GM12878 (cell line): ENCODE measurements around the gene KCTD2. TPM values are rescaled to one million over a fixed set of nuclear protein-coding genes. Genes with fewer than 3 reads are reported as not detected.

Experiments
- ATAC-seq: fragments of 200-7000 bp; cut with Tn5 transposase; 3 replicates; pipeline ENCODE4 v1.9.1; 2020; ENCODE audit warnings: mild to moderate bottlenecking, moderate library complexity
- BruUV-seq: library from RNA; stranded (reverse); fragments of 400-500 nt; replicated peaks from 2 replicates; lab custom pipeline; 2021; lab: Mats Ljungman, UMichigan
- CTCF ChIA-PET: fragments of 300-600 bp; sonication (Branson Sonifier 250); formaldehyde crosslinking; extraction: SDS; loops from one replicate; lab custom pipeline; 2021; ENCODE audit warnings: inconsistent platforms; lab: Yijun Ruan, JAX
- POLR2A ChIA-PET: fragments of 350-600 bp; formaldehyde crosslinking; extraction: SDS; loops from one replicate; lab custom pipeline; 2021; ENCODE audit warnings: inconsistent platforms; lab: Charles Lee
- RAD21 ChIA-PET: fragments of 300-600 bp; sonication (Branson Sonifier 250); formaldehyde crosslinking; loops from one replicate; lab custom pipeline; 2023; ENCODE audit warnings: antibody characterized with exemption; ENCODE audit not compliant: unreplicated experiment; lab: Charles Lee
- SMC1A ChIA-PET: fragments of 300-600 bp; sonication (Branson Sonifier 250); formaldehyde crosslinking; loops from one replicate; lab custom pipeline; 2023; ENCODE audit not compliant: unreplicated experiment, uncharacterized antibody; lab: Charles Lee
- DNase-seq: peaks from one replicate; pipeline ENCODE4 v3.0.0-alpha.2; 2011; ENCODE audit warnings: low read depth, low spot score
- FAIRE-seq: peaks from 3 replicates; lab custom pipeline; 2011; peaks lifted over from hg19 to GRCh38; lab: Jason Lieb, UNC
- H2AFZ ChIP-seq: 2 replicates; pipeline ENCODE4 v1.6.0; 2011; ENCODE audit warnings: low read depth, low read length, control low read depth; ENCODE audit not compliant: control insufficient read depth
- H3K27ac ChIP-seq: 2 replicates; pipeline ENCODE4 v1.5.1; 2011; ENCODE audit warnings: control low read depth; ENCODE audit not compliant: control insufficient read depth, insufficient read depth
- H3K27me3 ChIP-seq, 2 experiments: replicated peaks in 1 of 2; 2 replicates each; pipeline versions ENCODE4 v1.6.0 to v1.6.1; 2011; ENCODE audit warnings: low read length in 1 of 2; ENCODE audit not compliant: control insufficient read depth in 2 of 2, insufficient read depth in 2 of 2
- H3K36me3 ChIP-seq, 2 experiments: 2 replicates each; pipeline ENCODE4 v1.5.1; 2011; ENCODE audit warnings: low read length in 1 of 2; ENCODE audit not compliant: control insufficient read depth in 2 of 2, insufficient read depth in 2 of 2
- H3K4me1 ChIP-seq: 2 replicates; pipeline ENCODE4 v1.6.1; 2011; ENCODE audit warnings: mild to moderate bottlenecking, low read length, moderate library complexity, mixed read lengths; ENCODE audit not compliant: control insufficient read depth, insufficient read depth
- H3K4me2 ChIP-seq: 2 replicates; pipeline ENCODE4 v1.6.0; 2011; ENCODE audit warnings: control low read depth; ENCODE audit not compliant: control insufficient read depth, insufficient read depth
- H3K4me3 ChIP-seq: fragments of 200-600 bp; sonication (generic); 2 replicates; pipeline ENCODE4 v1.5.1; 2016
- H3K79me2 ChIP-seq: 2 replicates; pipeline ENCODE4 v1.6.0; 2011; ENCODE audit warnings: low read length; ENCODE audit not compliant: control insufficient read depth, insufficient read depth
- H3K9ac ChIP-seq: 2 replicates; pipeline ENCODE4 v1.8.0; 2011; ENCODE audit warnings: low read length, control low read depth, mixed read lengths; ENCODE audit not compliant: control insufficient read depth, insufficient read depth
- H3K9me3 ChIP-seq: replicated peaks from 3 replicates; pipeline ENCODE4 v1.5.1; 2011; ENCODE audit warnings: mild to moderate bottlenecking, low read length; ENCODE audit not compliant: control insufficient read depth, insufficient read depth
- H4K20me1 ChIP-seq: 2 replicates; pipeline ENCODE4 v1.6.0; 2011; ENCODE audit not compliant: control insufficient read depth, insufficient read depth
- DPF2 ChIP-seq: fragments of 450-650 bp; IDR thresholded peaks from 2 replicates; pipeline ENCODE4 v1.6.1; 2017; ENCODE audit warnings: mild to moderate bottlenecking
- MTA3 ChIP-seq: IDR thresholded peaks from 2 replicates; pipeline ENCODE4 v1.6.1; 2012; ENCODE audit warnings: low read length, inconsistent platforms, borderline replicate concordance
- RCOR1 ChIP-seq: conservative IDR thresholded peaks from 2 replicates; pipeline ENCODE4 v1.6.1; 2012; ENCODE audit warnings: low read depth, low read length, improper control_type of control experiment
- RUNX3 ChIP-seq: IDR thresholded peaks from 2 replicates; pipeline ENCODE4 v1.6.1; 2012; ENCODE audit warnings: low read length, inconsistent platforms
- SMARCA5 ChIP-seq: fragments of 450-650 bp; IDR thresholded peaks from 2 replicates; pipeline ENCODE4 v1.6.1; 2017; ENCODE audit warnings: mild to moderate bottlenecking
- WGBS: methylation state at CpG from one replicate; pipeline ENCODE4 v1.1.6; 2016; ENCODE audit warnings: low lambda C conversion rate; ENCODE audit not compliant: insufficient replicate concordance, insufficient coverage; ENCODE audit errors: missing lambda C conversion rate; 5-methylcytosine and 5-hydroxymethylcytosine counted together
- in situ Hi-C: fragments of 300-500 bp; cut with MboI; formaldehyde crosslinking; loops from 9 replicates; pipeline ENCODE4 v1.14.3; 2018; ENCODE audit warnings: mixed read lengths
- intact Hi-C: fragments of 100-400 bp; cut with micrococcal nuclease; formaldehyde crosslinking; loops from one replicate; pipeline ENCODE4 v1.14.2; 2022; ENCODE audit not compliant: unreplicated experiment
- polyA plus RNA-seq, 11 experiments: library from polyadenylated mRNA; depleted of rRNA in 4 of 11; unstranded in 6 of 11; stranded (reverse) in 5 of 11; fragments of >200 nt; fragmentation: Nextera tagmentation in 4 of 11; fragmentation: Illumina TruSeq in 1 of 11; extraction: Ambion mirVana in 4 of 11; extraction: Trizol in 1 of 11; gene quantifications; 1 replicate in 1 of 11; 2 replicates in 10 of 11; pipeline versions ENCODE4 v1.2.1 to v1.2.3, GENCODE V29; 2011 to 2016; ENCODE audit warnings: inconsistent platforms in 2 of 11, missing spikeins in 2 of 11, low read depth in 1 of 11
- total RNA-seq, 4 experiments: library from RNA; depleted of rRNA in 3 of 4; stranded (reverse); fragments of >200 nt in 3 of 4; fragmentation: Illumina TruSeq in 1 of 4; extraction: Trizol in 1 of 4; gene quantifications; 2 replicates each; pipeline versions ENCODE4 v1.2.1 to v1.2.3, GENCODE V29; 2013 to 2021
- TF ChIP-seq, protein P1 (sequence below): fragments of 450-650 bp; formaldehyde crosslinking; IDR thresholded peaks from 2 replicates; pipeline ENCODE4 v1.4.0; 2020; ENCODE audit warnings: mild to moderate bottlenecking, moderate library complexity
- TF ChIP-seq, protein P2 (sequence below): IDR thresholded peaks from 2 replicates; pipeline ENCODE4 v1.6.1; 2011; ENCODE audit warnings: mild to moderate bottlenecking, low read depth, low read length, moderate library complexity; ENCODE audit not compliant: insufficient replicate concordance
- TF ChIP-seq, protein P3 (sequence below): fragments of 450-650 bp; IDR thresholded peaks from 2 replicates; pipeline ENCODE4 v1.6.1; 2016; ENCODE audit warnings: mild to moderate bottlenecking
- TF ChIP-seq, protein P4 (sequence below): fragments of 450-650 bp; IDR thresholded peaks from 2 replicates; pipeline ENCODE4 v1.6.1; 2017; ENCODE audit warnings: mild to moderate bottlenecking, moderate library complexity

The KCTD2 gene
- total and polyA plus RNA-seq, 10 of the 15 experiments (the other 5 are each of a cell fraction or from before 2014, with no cell fraction given), result 1.5 to 27.5 (median 13.7) TPM

DNA sequence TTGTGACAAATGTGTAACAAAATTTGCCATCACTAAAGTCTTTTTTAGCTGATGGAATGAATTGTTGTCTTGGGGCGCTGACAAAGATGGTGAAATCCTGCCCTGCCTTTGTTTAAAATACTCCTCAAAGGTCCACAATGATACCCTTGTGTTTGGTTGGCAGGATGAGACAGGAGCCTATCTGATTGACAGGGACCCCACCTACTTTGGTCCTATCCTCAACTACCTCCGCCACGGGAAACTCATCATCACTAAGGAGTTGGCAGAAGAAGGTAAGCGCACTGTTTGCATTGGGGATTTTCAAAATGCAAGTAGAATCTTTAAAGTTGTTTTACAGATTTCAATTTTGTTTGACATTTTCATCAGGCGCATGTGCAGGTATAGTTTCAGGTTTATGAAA lies 2.0 kb downstream of the KCTD2 start:
- RAD21 ChIA-PET, result interaction anchor here (0.6 to 4.3 kb wide), 8 partner anchors 11 to 88 kb away, joined by 4 to 22 read pairs (median 5); no protein-coding TSS in a partner anchor
- Histone ChIP-seq H3K27me3 (no peaks in the 10 kb centered on the region), H3K4me1 (peaks cover 3% of the 10 kb centered on the region), H3K9me3 (no peaks in the 10 kb centered on the region), H4K20me1 (no peaks in the 10 kb centered on the region), H3K9ac (no peak overlapping the region), H3K36me3 (no peaks in the 10 kb centered on the region; a peak in 2 of 4 replicates)
- 60% methylated on average over 5 of the region's 5 CpGs for WGBS
- FAIRE-seq (no peak), ATAC-seq (no peak)
- intact Hi-C loops, result no loop called here
- in situ Hi-C loops, result no loop called here
- SMC1A ChIA-PET, result interaction anchor here (0.8 to 2.5 kb wide), 10 partner anchors 8 to 123 kb away, joined by 3 to 11 read pairs (median 5); partner anchors contain the start of gene MRPL58
- no TSS peak for BruUV-seq
- CTCF ChIA-PET, result interaction anchor here (0.8 to 2.7 kb wide), 12 partner anchors 9 to 125 kb away, joined by 3 to 16 read pairs (median 5); partner anchors contain the start of gene MRPL58
- POLR2A ChIA-PET, result interaction anchor here (0.5 to 1.4 kb wide), 10 partner anchors 10 to 201 kb away, joined by 3 to 6 read pairs (median 3); no protein-coding TSS in a partner anchor
- TF ChIP-seq DPF2 (no peak), RCOR1 (no peak), RUNX3 (no peak), MTA3 (no peak), SMARCA5 (no peak)
- TF ChIP-seq, protein P1, sequence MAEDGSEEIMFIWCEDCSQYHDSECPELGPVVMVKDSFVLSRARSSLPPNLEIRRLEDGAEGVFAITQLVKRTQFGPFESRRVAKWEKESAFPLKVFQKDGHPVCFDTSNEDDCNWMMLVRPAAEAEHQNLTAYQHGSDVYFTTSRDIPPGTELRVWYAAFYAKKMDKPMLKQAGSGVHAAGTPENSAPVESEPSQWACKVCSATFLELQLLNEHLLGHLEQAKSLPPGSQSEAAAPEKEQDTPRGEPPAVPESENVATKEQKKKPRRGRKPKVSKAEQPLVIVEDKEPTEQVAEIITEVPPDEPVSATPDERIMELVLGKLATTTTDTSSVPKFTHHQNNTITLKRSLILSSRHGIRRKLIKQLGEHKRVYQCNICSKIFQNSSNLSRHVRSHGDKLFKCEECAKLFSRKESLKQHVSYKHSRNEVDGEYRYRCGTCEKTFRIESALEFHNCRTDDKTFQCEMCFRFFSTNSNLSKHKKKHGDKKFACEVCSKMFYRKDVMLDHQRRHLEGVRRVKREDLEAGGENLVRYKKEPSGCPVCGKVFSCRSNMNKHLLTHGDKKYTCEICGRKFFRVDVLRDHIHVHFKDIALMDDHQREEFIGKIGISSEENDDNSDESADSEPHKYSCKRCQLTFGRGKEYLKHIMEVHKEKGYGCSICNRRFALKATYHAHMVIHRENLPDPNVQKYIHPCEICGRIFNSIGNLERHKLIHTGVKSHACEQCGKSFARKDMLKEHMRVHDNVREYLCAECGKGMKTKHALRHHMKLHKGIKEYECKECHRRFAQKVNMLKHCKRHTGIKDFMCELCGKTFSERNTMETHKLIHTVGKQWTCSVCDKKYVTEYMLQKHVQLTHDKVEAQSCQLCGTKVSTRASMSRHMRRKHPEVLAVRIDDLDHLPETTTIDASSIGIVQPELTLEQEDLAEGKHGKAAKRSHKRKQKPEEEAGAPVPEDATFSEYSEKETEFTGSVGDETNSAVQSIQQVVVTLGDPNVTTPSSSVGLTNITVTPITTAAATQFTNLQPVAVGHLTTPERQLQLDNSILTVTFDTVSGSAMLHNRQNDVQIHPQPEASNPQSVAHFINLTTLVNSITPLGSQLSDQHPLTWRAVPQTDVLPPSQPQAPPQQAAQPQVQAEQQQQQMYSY (CRISPR knock-in tag), result no peak
- TF ChIP-seq, protein P2, sequence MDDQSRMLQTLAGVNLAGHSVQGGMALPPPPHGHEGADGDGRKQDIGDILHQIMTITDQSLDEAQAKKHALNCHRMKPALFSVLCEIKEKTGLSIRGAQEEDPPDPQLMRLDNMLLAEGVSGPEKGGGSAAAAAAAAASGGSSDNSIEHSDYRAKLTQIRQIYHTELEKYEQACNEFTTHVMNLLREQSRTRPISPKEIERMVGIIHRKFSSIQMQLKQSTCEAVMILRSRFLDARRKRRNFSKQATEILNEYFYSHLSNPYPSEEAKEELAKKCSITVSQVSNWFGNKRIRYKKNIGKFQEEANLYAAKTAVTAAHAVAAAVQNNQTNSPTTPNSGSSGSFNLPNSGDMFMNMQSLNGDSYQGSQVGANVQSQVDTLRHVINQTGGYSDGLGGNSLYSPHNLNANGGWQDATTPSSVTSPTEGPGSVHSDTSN, result peak; percentile 16
- TF ChIP-seq, protein P3, sequence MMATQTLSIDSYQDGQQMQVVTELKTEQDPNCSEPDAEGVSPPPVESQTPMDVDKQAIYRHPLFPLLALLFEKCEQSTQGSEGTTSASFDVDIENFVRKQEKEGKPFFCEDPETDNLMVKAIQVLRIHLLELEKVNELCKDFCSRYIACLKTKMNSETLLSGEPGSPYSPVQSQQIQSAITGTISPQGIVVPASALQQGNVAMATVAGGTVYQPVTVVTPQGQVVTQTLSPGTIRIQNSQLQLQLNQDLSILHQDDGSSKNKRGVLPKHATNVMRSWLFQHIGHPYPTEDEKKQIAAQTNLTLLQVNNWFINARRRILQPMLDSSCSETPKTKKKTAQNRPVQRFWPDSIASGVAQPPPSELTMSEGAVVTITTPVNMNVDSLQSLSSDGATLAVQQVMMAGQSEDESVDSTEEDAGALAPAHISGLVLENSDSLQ, result peak; percentile 79
- TF ChIP-seq, protein P4, sequence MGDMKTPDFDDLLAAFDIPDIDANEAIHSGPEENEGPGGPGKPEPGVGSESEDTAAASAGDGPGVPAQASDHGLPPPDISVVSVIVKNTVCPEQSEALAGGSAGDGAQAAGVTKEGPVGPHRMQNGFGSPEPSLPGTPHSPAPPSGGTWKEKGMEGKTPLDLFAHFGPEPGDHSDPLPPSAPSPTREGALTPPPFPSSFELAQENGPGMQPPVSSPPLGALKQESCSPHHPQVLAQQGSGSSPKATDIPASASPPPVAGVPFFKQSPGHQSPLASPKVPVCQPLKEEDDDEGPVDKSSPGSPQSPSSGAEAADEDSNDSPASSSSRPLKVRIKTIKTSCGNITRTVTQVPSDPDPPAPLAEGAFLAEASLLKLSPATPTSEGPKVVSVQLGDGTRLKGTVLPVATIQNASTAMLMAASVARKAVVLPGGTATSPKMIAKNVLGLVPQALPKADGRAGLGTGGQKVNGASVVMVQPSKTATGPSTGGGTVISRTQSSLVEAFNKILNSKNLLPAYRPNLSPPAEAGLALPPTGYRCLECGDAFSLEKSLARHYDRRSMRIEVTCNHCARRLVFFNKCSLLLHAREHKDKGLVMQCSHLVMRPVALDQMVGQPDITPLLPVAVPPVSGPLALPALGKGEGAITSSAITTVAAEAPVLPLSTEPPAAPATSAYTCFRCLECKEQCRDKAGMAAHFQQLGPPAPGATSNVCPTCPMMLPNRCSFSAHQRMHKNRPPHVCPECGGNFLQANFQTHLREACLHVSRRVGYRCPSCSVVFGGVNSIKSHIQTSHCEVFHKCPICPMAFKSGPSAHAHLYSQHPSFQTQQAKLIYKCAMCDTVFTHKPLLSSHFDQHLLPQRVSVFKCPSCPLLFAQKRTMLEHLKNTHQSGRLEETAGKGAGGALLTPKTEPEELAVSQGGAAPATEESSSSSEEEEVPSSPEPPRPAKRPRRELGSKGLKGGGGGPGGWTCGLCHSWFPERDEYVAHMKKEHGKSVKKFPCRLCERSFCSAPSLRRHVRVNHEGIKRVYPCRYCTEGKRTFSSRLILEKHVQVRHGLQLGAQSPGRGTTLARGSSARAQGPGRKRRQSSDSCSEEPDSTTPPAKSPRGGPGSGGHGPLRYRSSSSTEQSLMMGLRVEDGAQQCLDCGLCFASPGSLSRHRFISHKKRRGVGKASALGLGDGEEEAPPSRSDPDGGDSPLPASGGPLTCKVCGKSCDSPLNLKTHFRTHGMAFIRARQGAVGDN, result no peak
- TF ChIP-seq, all 136 proteins: peak for 2
- Histone ChIP-seq H3K4me2 (peak overlapping the region; percentile 17; the same call in 1 of the 2 replicates), H3K27ac (no peak overlapping the region), H3K4me3 (no peak overlapping the region), H3K79me2 (peaks cover 22% of the 10 kb centered on the region), H2AFZ (no peak overlapping the region)
- DNase-seq, result no peak
